Stimulated activated CD4-positive, alpha-beta T cell treated with anti-CD3 and anti-CD28 coated beads, Interleukin-1b, Interleukin-23, amount 100 ng/mL, for 24 hours (primary cell): ENCODE results near the gene SPANXN2.
"Not testable (repeated sequence)": the region's sequence is repeated elsewhere in the genome, so short reads cannot be mapped to it uniquely, and the experiment has no call there.

Experiments used
- DNase-seq, 4 experiments: peaks; one replicate each; pipeline ENCODE4 v3.0.0-alpha.2; 2020; ENCODE audit warnings: low read depth in 4 of 4, low spot score in 1 of 4

The SPANXN2 gene

GRCh38 chrX:143720652-143721051, at the start of gene SPANXN2:
TSS of gene SPANXN2 (minus strand) at chrX:143720752. CDS start at chrX:143720668, 84 bp downstream.
- not testable (repeated sequence) for DNase-seq

- DNase-seq: no peak
These were observed 48.4 kb upstream of the SPANXN2 start for GRCh38 chrX:143768976-143769375.

GRCh38 chrX:143767789-143768188, 47.2 kb upstream of the SPANXN2 start:
- DNase-seq: not testable (repeated sequence)

GRCh38 chrX:143757887-143758286, 37.3 kb upstream of the SPANXN2 start:
- DNase-seq: no peak

- DNase-seq: no peak
These were observed 36.8 kb upstream of the SPANXN2 start for GRCh38 chrX:143757375-143757774.

- DNase-seq: no peak
These were observed 33.6 kb upstream of the SPANXN2 start for GRCh38 chrX:143754183-143754582.

GRCh38 chrX:143733866-143734265, 13.3 kb upstream of the SPANXN2 start:
- no peak for DNase-seq

GRCh38 chrX:143726296-143726695, 5.7 kb upstream of the SPANXN2 start:
- DNase-seq: no peak

GRCh38 chrX:143701460-143701859, 19.1 kb downstream of the SPANXN2 start:
- DNase-seq: no peak

- DNase-seq: no peak
These were observed 25.7 kb downstream of the SPANXN2 start for GRCh38 chrX:143694885-143695284.

GRCh38 chrX:143683486-143683885, 37.1 kb downstream of the SPANXN2 start:
- DNase-seq: no peak

GRCh38 chrX:143674926-143675325, 45.6 kb downstream of the SPANXN2 start:
- no peak for DNase-seq

- DNase-seq: no peak
These were observed 51.2 kb downstream of the SPANXN2 start for GRCh38 chrX:143669395-143669794.

- no peak for DNase-seq
These were observed 56.2 kb downstream of the SPANXN2 start for GRCh38 chrX:143664302-143664701.

GRCh38 chrX:143663755-143664154, 56.8 kb downstream of the SPANXN2 start:
- DNase-seq: no peak
